Hematopoietic multipotent progenitor cell treated with erythropoietin and hydrocortisone succinate and interleukin-3 and kit ligand, for 4 days (in vitro differentiated cells): Measurements from ENCODE around the gene SLK.

Experiments
- DNase-seq: peaks from one replicate; pipeline ENCODE4 v3.0.0-alpha.2; 2015

The SLK gene

DNA sequence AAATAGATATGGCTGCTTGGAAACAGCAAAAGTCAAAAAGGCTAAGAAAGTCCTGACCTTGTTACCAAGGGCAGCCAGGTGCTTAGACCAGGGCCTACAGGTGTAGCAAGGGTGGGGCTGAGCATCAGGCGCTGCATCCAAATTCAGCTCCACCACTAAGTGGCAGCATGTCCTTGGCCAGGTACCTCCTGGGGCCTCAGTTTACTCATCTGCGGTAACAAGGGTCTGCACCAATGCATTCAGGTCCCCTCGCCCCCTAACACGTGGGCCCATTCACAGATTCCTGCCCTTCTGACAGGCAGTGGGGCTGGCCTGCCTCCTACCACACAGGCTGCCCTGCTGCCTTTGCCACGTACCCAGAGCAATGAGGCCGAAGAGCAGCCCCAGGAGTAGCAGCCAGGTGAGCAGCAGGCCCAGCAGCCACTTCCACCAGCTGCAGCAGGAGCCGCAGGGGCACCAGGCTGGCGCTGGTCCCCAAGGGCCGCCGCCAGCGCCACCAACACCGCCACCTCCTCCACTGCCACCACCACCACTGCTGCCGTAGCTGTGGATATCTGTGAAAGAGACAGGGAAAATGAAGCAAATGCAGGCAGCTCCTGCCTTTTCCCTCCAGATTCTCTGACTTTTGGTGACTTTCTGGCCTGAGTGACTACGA lies 89.8 kb downstream of the SLK start:
- no peak for DNase-seq

GRCh38 chr10:104057717-104058116 lies 90.8 kb downstream of the SLK start:
- DNase-seq: no peak

DNA sequence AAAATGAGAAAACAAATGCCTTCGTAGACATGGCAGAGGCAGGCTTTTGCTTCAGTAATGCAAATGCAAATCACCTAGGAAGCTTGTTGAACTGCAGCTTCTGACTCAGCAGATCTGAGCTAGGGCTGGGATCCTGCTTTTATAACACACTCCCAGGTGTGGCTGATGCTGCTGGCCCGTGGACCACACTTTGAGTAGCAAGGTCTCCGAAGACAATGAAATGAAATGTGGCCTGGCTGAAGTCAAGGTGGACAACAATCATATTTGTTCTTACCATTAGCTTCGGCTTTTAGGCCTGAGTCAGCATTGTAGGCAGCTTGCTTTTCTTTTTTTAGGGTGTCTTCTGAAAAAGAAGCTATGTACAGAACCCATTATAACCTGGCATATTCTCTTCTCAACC lies 92.4 kb downstream of the SLK start:
- DNase-seq: no peak

GRCh38 chr10:104061196-104061595 lies 94.3 kb downstream of the SLK start:
- DNase-seq: no peak

GRCh38 chr10:104065748-104066147 lies 98.8 kb downstream of the SLK start:
- no peak for DNase-seq

DNA sequence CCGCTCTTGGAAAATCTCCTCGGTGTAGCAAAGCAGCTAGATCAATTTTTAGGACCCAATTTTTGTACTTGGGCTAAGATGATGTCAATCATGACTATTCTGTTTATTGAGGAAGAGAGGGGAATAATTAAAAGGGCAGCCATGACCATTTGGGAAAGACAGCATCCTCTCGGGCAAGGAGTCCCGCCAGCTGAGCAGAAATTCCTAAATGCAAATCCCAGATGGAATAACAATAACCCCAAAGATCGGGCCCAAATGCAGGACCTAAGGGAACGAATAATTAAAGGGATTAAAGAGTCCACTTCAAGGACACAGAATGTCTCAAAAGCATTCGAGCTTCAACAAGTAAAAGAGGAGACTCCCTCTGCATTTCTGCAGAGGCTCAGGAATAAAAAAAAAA lies 100.0 kb downstream of the SLK start:
- no peak for DNase-seq

DNA sequence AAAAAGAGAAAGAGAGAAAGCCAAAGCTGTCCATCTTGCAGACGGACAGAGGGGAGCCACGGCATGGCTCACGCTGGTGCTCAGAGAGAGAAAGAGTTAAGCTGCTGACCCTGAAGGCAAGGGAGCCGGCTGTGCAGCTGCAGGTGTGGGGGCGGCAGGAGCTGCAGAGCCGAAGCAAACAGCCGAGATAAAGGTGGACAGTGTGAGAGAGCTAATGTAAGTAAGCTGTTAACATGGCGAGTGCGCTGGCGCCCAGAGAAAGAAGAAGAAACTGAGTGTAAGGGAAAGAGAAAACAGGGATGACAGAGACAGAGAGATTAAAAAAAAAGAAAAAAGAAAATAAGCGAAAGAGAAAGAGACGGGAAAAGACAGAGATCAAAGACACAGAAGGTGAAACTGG lies 100.6 kb downstream of the SLK start:
- no peak for DNase-seq

DNA sequence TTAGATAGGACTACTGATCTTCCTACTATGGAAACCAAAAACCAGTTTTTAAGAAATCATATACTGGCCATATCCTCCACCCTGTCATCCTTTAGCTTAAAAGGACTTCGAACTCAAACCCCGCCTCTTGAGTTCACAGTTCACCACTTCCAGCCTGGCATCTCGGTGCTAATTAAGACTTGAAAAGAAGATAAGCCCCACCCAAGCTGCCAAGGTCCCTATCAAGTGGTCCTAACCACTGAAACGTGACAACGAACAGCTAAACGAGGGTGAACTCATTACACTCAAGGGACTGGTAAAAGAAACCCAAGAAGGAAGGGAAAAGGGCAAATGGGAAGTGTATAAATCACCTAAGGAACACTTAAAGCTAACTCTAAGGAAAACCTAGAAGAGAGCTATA lies 102.7 kb downstream of the SLK start:
- DNase-seq: peak; percentile 28

DNA sequence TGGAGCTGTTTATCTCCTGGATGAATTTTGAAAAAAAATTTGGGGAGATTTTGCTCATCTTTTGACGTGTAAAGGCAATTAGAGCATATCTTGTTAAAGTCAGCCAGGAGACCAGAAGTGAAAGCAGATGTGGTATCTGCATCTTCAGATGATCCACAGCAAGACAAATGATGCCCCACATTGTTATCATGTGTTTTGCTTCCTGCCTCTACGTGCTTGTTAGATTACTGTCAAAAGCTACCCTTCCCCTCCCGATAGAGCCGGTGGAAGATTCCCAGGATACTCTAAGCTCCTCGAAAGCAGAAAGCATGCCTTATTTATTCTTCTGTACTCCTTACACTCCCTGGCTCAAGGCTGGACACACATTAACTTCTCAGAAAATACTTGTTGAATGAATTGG lies 105.8 kb downstream of the SLK start:
- no peak for DNase-seq

- no peak for DNase-seq
These were observed 107.6 kb downstream of the SLK start for GRCh38 chr10:104074505-104074904.

- DNase-seq: no peak
These were observed 109.8 kb downstream of the SLK start for GRCh38 chr10:104076743-104077160.

- DNase-seq: no peak
These were observed 110.3 kb downstream of the SLK start for GRCh38 chr10:104077247-104077646.

GRCh38 chr10:104077663-104078151 lies 110.8 kb downstream of the SLK start:
- DNase-seq: no peak
